ENCODE data around the gene SLC29A1. TPM values are rescaled to one million over a fixed set of nuclear protein-coding genes. Genes with fewer than 3 reads are reported as not detected.

Gene SLC29A1
- total RNA-seq, 1 donor from 2014 or later: 142 TPM

GRCh38 chr6:44275749-44276648 lies 52.6 kb downstream of the SLC29A1 start:
- no peak for DNase-seq (ENCODE audit: low spot score)
- no peak overlapping the region for H3K4me3 Mint-ChIP-seq (ENCODE audit: unreplicated experiment)
- no peak for TF ChIP-seq CTCF (IDR thresholded peaks at IDR 0.05; ENCODE audit: unreplicated experiment)
- no peak overlapping the region for H3K27ac Mint-ChIP-seq (ENCODE audit: unreplicated experiment)
- H3K36me3 Mint-ChIP-seq (ENCODE audit: low read depth, unreplicated experiment): peaks cover 5% of the 10 kb centered on the region
- H3K27me3 Mint-ChIP-seq (ENCODE audit: unreplicated experiment): peaks cover 21% of the 10 kb centered on the region
- H3K9me3 Mint-ChIP-seq (ENCODE audit: unreplicated experiment): no peaks in the 10 kb centered on the region
- H3K4me1 Mint-ChIP-seq (ENCODE audit: unreplicated experiment): peaks cover 3% of the 10 kb centered on the region

- TF ChIP-seq CTCF (IDR thresholded peaks at IDR 0.05; ENCODE audit: unreplicated experiment): no peak
- Mint-ChIP-seq H3K9me3 (ENCODE audit: unreplicated experiment) (no peaks in the 10 kb centered on the region), H3K4me1 (ENCODE audit: unreplicated experiment) (no peaks in the 10 kb centered on the region), H3K4me3 (ENCODE audit: unreplicated experiment) (no peak overlapping the region), H3K27me3 (ENCODE audit: unreplicated experiment) (peaks cover 18% of the 10 kb centered on the region), H3K27ac (ENCODE audit: unreplicated experiment) (no peak overlapping the region), H3K36me3 (ENCODE audit: low read depth, unreplicated experiment) (peaks cover 5% of the 10 kb centered on the region)
- DNase-seq (ENCODE audit: low spot score): no peak
Measured at GRCh38 chr6:44276667-44277640, 53.6 kb downstream of the SLC29A1 start.

GRCh38 chr6:44277763-44278162 lies 54.4 kb downstream of the SLC29A1 start:
- no peaks in the 10 kb centered on the region for H3K4me1 Mint-ChIP-seq (ENCODE audit: unreplicated experiment)
- TF ChIP-seq CTCF (IDR thresholded peaks at IDR 0.05; ENCODE audit: unreplicated experiment): no peak
- H3K9me3 Mint-ChIP-seq (ENCODE audit: unreplicated experiment): no peaks in the 10 kb centered on the region
- H3K4me3 Mint-ChIP-seq (ENCODE audit: unreplicated experiment): no peak overlapping the region
- peaks cover 18% of the 10 kb centered on the region for H3K27me3 Mint-ChIP-seq (ENCODE audit: unreplicated experiment)
- DNase-seq (ENCODE audit: low spot score): no peak
- H3K27ac Mint-ChIP-seq (ENCODE audit: unreplicated experiment): no peak overlapping the region
- H3K36me3 Mint-ChIP-seq (ENCODE audit: low read depth, unreplicated experiment): peaks cover 2% of the 10 kb centered on the region

GRCh38 chr6:44278315-44278714 lies 54.9 kb downstream of the SLC29A1 start:
- no peak for TF ChIP-seq CTCF (IDR thresholded peaks at IDR 0.05; ENCODE audit: unreplicated experiment)
- Mint-ChIP-seq H3K27me3 (ENCODE audit: unreplicated experiment) (peaks cover 18% of the 10 kb centered on the region), H3K27ac (ENCODE audit: unreplicated experiment) (no peak overlapping the region), H3K9me3 (ENCODE audit: unreplicated experiment) (no peaks in the 10 kb centered on the region), H3K4me1 (ENCODE audit: unreplicated experiment) (no peaks in the 10 kb centered on the region), H3K36me3 (ENCODE audit: low read depth, unreplicated experiment) (no peaks in the 10 kb centered on the region), H3K4me3 (ENCODE audit: unreplicated experiment) (no peak overlapping the region)
- no peak for DNase-seq (ENCODE audit: low spot score)
